Neural progenitor cell (in vitro differentiated cells): ENCODE results near the gene PRELID2.

Experiments
- EZH2 ChIP-seq: fragments of 200-600 bp; sonication (generic); IDR thresholded peaks from 2 replicates; pipeline ENCODE4 v1.6.1; 2017; ENCODE audit warnings: antibody characterized with exemption, mild to moderate bottlenecking, moderate library complexity
- TF ChIP-seq, protein P1 (sequence below): fragments of 200-600 bp; sonication (generic); IDR thresholded peaks from 2 replicates; pipeline ENCODE4 v1.5.1; 2017; ENCODE audit warnings: antibody characterized with exemption, mild to moderate bottlenecking

DNA sequence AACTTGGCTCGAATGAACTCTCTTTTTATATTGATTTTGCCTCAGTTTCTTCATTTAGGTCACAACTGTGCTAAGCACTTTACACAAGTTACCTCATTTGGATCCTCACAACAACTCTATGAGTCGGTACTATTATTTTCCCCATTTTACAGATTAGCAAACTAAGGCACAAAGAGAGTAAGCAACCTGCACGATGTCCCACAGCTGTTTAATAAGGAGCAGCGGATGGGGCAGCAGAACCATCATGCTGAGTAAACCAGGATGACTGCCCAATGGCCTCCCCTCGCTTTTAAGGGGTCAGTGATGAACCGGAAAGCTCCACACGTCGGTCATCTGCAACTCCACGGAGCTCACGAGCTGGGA is 607 bp downstream of the PRELID2 start:
- TF ChIP-seq, protein P1, sequence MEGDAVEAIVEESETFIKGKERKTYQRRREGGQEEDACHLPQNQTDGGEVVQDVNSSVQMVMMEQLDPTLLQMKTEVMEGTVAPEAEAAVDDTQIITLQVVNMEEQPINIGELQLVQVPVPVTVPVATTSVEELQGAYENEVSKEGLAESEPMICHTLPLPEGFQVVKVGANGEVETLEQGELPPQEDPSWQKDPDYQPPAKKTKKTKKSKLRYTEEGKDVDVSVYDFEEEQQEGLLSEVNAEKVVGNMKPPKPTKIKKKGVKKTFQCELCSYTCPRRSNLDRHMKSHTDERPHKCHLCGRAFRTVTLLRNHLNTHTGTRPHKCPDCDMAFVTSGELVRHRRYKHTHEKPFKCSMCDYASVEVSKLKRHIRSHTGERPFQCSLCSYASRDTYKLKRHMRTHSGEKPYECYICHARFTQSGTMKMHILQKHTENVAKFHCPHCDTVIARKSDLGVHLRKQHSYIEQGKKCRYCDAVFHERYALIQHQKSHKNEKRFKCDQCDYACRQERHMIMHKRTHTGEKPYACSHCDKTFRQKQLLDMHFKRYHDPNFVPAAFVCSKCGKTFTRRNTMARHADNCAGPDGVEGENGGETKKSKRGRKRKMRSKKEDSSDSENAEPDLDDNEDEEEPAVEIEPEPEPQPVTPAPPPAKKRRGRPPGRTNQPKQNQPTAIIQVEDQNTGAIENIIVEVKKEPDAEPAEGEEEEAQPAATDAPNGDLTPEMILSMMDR: no peak
- no peak for TF ChIP-seq EZH2
